HG02870 (cell line): ENCODE results near the gene GPC6.

ENCODE experiments used
- ATAC-seq: cut with Tn5 transposase; IDR thresholded peaks from one replicate; pipeline ENCODE4 v1.9.1; 2021; ENCODE audit warnings: mild to moderate bottlenecking, moderate library complexity; ENCODE audit not compliant: unreplicated experiment

GPC6 gene

GRCh38 chr13:94063848-94064247, 837.2 kb downstream of the GPC6 start:
- ATAC-seq, result no peak

- ATAC-seq, result no peak
Observed at GRCh38 chr13:94065741-94066140, 839.1 kb downstream of the GPC6 start.

GRCh38 chr13:94073007-94073744, 846.6 kb downstream of the GPC6 start:
- no peak for ATAC-seq

- no peak for ATAC-seq
Observed at GRCh38 chr13:94079876-94080275, 853.3 kb downstream of the GPC6 start.

GRCh38 chr13:94080527-94080926, 853.9 kb downstream of the GPC6 start:
- no peak for ATAC-seq

- ATAC-seq, result no peak
Observed at GRCh38 chr13:94087100-94087499, 860.5 kb downstream of the GPC6 start.

- no peak for ATAC-seq
Observed at GRCh38 chr13:94088742-94089141, 862.1 kb downstream of the GPC6 start.

- no peak for ATAC-seq
Observed at GRCh38 chr13:94090773-94091480, 864.3 kb downstream of the GPC6 start.

- no peak for ATAC-seq
Observed at GRCh38 chr13:94093652-94094315, 867.2 kb downstream of the GPC6 start.

- no peak for ATAC-seq
Observed at GRCh38 chr13:94109715-94110374, 883.2 kb downstream of the GPC6 start.

- no peak for ATAC-seq
Observed at GRCh38 chr13:94112227-94112626, 885.6 kb downstream of the GPC6 start.

- ATAC-seq, result no peak
Observed at GRCh38 chr13:94112731-94113130, 886.1 kb downstream of the GPC6 start.

GRCh38 chr13:94113245-94113644, 886.6 kb downstream of the GPC6 start:
- no peak for ATAC-seq

GRCh38 chr13:94114166-94114565, 887.6 kb downstream of the GPC6 start:
- ATAC-seq, result no peak

- ATAC-seq, result no peak
Observed at GRCh38 chr13:94115054-94115453, 888.4 kb downstream of the GPC6 start.

GRCh38 chr13:94119360-94119936, 892.8 kb downstream of the GPC6 start:
- no peak for ATAC-seq

GRCh38 chr13:94120878-94121277, 894.3 kb downstream of the GPC6 start:
- ATAC-seq, result no peak

GRCh38 chr13:94121686-94122085, 895.1 kb downstream of the GPC6 start:
- ATAC-seq, result no peak

- no peak for ATAC-seq
Observed at GRCh38 chr13:94122300-94122915, 895.8 kb downstream of the GPC6 start.

GRCh38 chr13:94123557-94123956, 897.0 kb downstream of the GPC6 start:
- no peak for ATAC-seq

- ATAC-seq, result no peak
Observed at GRCh38 chr13:94128430-94128829, 901.8 kb downstream of the GPC6 start.
